ENCODE data around the gene KCNH1.

The KCNH1 gene

GRCh38 chr1:210739627-210740026, 394.3 kb downstream of the KCNH1 start:
- H3K36me3 ChIP-seq (ENCODE audit: control insufficient read depth, insufficient read depth, low read length): no peaks in the 10 kb centered on the region
- H3K4me3 ChIP-seq (replicated peaks; ENCODE audit: low read depth, low read length): no peak overlapping the region
- DNase-seq (ENCODE audit: extremely low read depth, insufficient read length): no peak
- H3K27me3 ChIP-seq (replicated peaks; ENCODE audit: control insufficient read depth, insufficient read depth, low read length): no peaks in the 10 kb centered on the region
- TF ChIP-seq CTCF (IDR thresholded peaks at IDR 0.05; ENCODE audit: insufficient read depth, low read length, poor library complexity, severe bottlenecking): no peak

GRCh38 chr1:210738256-210738655, 395.7 kb downstream of the KCNH1 start:
- no peak for DNase-seq (ENCODE audit: extremely low read depth, insufficient read length)

GRCh38 chr1:210736713-210737112, 397.2 kb downstream of the KCNH1 start:
- DNase-seq (ENCODE audit: extremely low read depth, insufficient read length): no peak
- Histone ChIP-seq H3K36me3 (ENCODE audit: control insufficient read depth, insufficient read depth, low read length) (no peaks in the 10 kb centered on the region), H3K27me3 (replicated peaks; ENCODE audit: control insufficient read depth, insufficient read depth, low read length) (no peaks in the 10 kb centered on the region), H3K4me3 (replicated peaks; ENCODE audit: low read depth, low read length) (no peak overlapping the region)
- TF ChIP-seq CTCF (IDR thresholded peaks at IDR 0.05; ENCODE audit: insufficient read depth, low read length, poor library complexity, severe bottlenecking): no peak

More at GRCh38 chr1:210738256-210738655, 395.7 kb downstream of the KCNH1 start:
- no peaks in the 10 kb centered on the region for H3K27me3 ChIP-seq (replicated peaks; ENCODE audit: control insufficient read depth, insufficient read depth, low read length)
- TF ChIP-seq CTCF (IDR thresholded peaks at IDR 0.05; ENCODE audit: insufficient read depth, low read length, poor library complexity, severe bottlenecking): no peak
- H3K36me3 ChIP-seq (ENCODE audit: control insufficient read depth, insufficient read depth, low read length): no peaks in the 10 kb centered on the region
- no peak overlapping the region for H3K4me3 ChIP-seq (replicated peaks; ENCODE audit: low read depth, low read length)

GRCh38 chr1:210731597-210731996, 402.4 kb downstream of the KCNH1 start:
- no peaks in the 10 kb centered on the region for H3K27me3 ChIP-seq (replicated peaks; ENCODE audit: control insufficient read depth, insufficient read depth, low read length)
- TF ChIP-seq CTCF (IDR thresholded peaks at IDR 0.05; ENCODE audit: insufficient read depth, low read length, poor library complexity, severe bottlenecking): no peak
- no peak overlapping the region for H3K4me3 ChIP-seq (replicated peaks; ENCODE audit: low read depth, low read length)
- no peak for DNase-seq (ENCODE audit: extremely low read depth, insufficient read length)
- H3K36me3 ChIP-seq (ENCODE audit: control insufficient read depth, insufficient read depth, low read length): no peaks in the 10 kb centered on the region

- no peak overlapping the region for H3K4me3 ChIP-seq (replicated peaks; ENCODE audit: low read depth, low read length)
- DNase-seq (ENCODE audit: extremely low read depth, insufficient read length): no peak
- H3K36me3 ChIP-seq (ENCODE audit: control insufficient read depth, insufficient read depth, low read length): no peaks in the 10 kb centered on the region
- TF ChIP-seq CTCF (IDR thresholded peaks at IDR 0.05; ENCODE audit: insufficient read depth, low read length, poor library complexity, severe bottlenecking): no peak
- H3K27me3 ChIP-seq (replicated peaks; ENCODE audit: control insufficient read depth, insufficient read depth, low read length): no peaks in the 10 kb centered on the region
Measured at GRCh38 chr1:210731193-210731592, 402.8 kb downstream of the KCNH1 start.

- Histone ChIP-seq H3K27me3 (replicated peaks; ENCODE audit: control insufficient read depth, insufficient read depth, low read length) (no peaks in the 10 kb centered on the region), H3K36me3 (ENCODE audit: control insufficient read depth, insufficient read depth, low read length) (no peaks in the 10 kb centered on the region), H3K4me3 (replicated peaks; ENCODE audit: low read depth, low read length) (no peak overlapping the region)
- TF ChIP-seq CTCF (IDR thresholded peaks at IDR 0.05; ENCODE audit: insufficient read depth, low read length, poor library complexity, severe bottlenecking): no peak
- DNase-seq (ENCODE audit: extremely low read depth, insufficient read length): no peak
Measured at GRCh38 chr1:210730023-210730422, 403.9 kb downstream of the KCNH1 start.
